ENCODE results near the gene C1orf52. TPM values are rescaled to one million over a fixed set of nuclear protein-coding genes. Genes with fewer than 3 reads are reported as not detected.

Gene C1orf52
- 13.0 TPM for total RNA-seq

GRCh38 chr1:85259118-85259911 lies at the start of gene C1orf52:
Gene C1orf52, minus strand, starts transcription at chr1:85259662. Its CDS starts 29 bp downstream, at chr1:85259633.
- no peaks in the 10 kb centered on the region for H3K9me3 ChIP-seq
- H3K27ac ChIP-seq: peak within 1 kb of the TSS; percentile 69
- H3K4me3 ChIP-seq: peak within 1 kb of the TSS; percentile 83 to 97
- TF ChIP-seq POLR2AphosphoS5 (IDR thresholded peaks at IDR 0.05; ENCODE audit: insufficient read depth in 1 of 2, low read depth in 1 of 2) (peak; percentile 88 to 93), POLR2A (IDR thresholded peaks at IDR 0.05) (peak in 1 of 2 donors; percentile 57), CTCF (IDR thresholded peaks at IDR 0.05) (peak; percentile 97 to 100 (median 98))
- peaks cover 0 to 19% of the 10 kb centered on the region in 2 donors for H3K36me3 ChIP-seq
- H3K27me3 ChIP-seq: no peaks in the 10 kb centered on the region
- DNase-seq (ENCODE audit: extremely low spot score in 2 of 2): no peak
- intact Hi-C loops (cut with DNase I): loop anchor here (10.0 kb wide), 1 partner anchor 755 kb away; the partner anchor contains the start of genes GNG5 and SPATA1
- H3K4me1 ChIP-seq: peaks cover 22% of the 10 kb centered on the region

DNA sequence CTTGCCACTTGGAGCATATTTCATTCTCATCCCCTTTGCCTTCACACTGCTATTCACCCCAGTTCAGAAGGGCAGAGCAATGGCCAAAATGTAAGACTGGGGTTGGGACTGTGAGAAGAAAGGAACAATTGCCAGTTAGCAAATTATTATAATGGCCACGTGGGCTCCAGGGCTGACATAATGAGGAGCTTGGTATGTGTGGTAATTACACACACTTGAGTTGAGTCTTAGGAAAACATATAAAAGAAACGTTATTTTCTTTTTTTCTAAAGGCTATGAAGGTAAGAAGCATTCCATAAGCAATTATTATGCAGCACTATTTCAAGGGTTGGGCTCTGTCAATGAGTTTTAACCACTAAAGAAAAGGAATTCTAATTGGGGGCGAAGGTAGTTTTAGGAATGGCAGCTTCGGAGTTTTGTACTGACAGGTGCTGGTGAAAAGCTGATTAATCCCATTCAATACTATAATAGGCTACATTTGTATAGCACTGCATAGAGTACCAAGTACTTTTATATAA lies 49.4 kb upstream of the C1orf52 start:
- H3K27me3 ChIP-seq: no peaks in the 10 kb centered on the region
- no peak overlapping the region for H3K4me3 ChIP-seq
- TF ChIP-seq POLR2A (IDR thresholded peaks at IDR 0.05) (no peak), POLR2AphosphoS5 (IDR thresholded peaks at IDR 0.05; ENCODE audit: insufficient read depth in 1 of 2, low read depth in 1 of 2) (no peak), CTCF (IDR thresholded peaks at IDR 0.05) (no peak)
- no peaks in the 10 kb centered on the region for H3K4me1 ChIP-seq
- H3K9me3 ChIP-seq: no peaks in the 10 kb centered on the region
- no peak overlapping the region for H3K27ac ChIP-seq
- intact Hi-C loops (cut with DNase I): loop anchor here (2.0 to 5.0 kb wide), 2 partner anchors 193 to 384 kb away; no protein-coding TSS in a partner anchor
- H3K36me3 ChIP-seq: no peaks in the 10 kb centered on the region
- DNase-seq (ENCODE audit: extremely low spot score in 2 of 2): no peak

DNA sequence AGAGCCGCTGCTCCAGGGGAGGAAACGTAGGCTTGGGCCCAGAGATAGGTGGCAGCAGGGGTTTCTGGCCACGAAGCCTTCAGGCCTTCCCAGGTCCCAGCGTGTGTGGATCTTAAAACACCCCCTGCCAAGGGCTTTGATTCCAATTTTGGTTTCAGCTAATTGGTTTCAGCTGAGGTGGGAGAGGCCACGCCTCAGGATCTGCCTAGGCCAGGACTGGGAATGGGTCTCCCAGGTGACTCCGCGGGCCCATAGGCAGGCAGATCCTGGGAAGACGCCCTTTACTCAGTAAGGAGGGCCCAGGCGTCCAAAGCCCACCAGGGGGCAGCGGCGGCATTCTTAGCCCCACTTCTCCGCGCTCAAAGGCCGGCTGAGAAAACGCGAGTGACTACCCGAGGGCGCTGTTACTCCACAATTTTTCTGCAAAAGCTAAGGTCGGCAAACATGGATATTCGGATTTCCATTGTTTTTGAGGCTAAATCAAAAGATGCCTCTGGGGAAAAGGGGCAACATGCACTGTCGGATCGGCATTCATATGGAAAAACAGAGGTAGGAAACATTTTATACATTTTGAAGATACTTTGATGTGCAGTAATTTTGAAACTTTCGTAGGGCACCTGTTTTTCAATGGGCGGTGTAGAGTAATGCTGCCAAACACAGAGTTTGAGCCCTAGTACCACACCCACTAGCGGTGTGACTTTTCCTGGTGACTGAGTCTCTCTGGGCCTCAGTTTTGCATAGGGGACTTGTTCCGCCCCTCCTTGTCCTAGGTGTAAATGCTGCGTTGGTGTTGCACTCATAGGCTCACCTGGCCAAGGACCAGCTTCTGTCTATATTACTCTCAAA lies 48.7 kb upstream of the C1orf52 start:
- H3K4me3 ChIP-seq: no peak overlapping the region
- TF ChIP-seq POLR2A (IDR thresholded peaks at IDR 0.05) (no peak), POLR2AphosphoS5 (IDR thresholded peaks at IDR 0.05; ENCODE audit: insufficient read depth in 1 of 2, low read depth in 1 of 2) (peak; percentile 24 to 60), CTCF (IDR thresholded peaks at IDR 0.05) (peak; percentile 80 to 97 (median 97))
- no peaks in the 10 kb centered on the region for H3K4me1 ChIP-seq
- H3K36me3 ChIP-seq: no peaks in the 10 kb centered on the region
- H3K27ac ChIP-seq: no peak overlapping the region
- DNase-seq (ENCODE audit: extremely low spot score in 2 of 2): no peak
- no peaks in the 10 kb centered on the region for H3K27me3 ChIP-seq
- intact Hi-C loops (cut with DNase I): loop anchor here (2.0 to 5.0 kb wide), 2 partner anchors 194 to 385 kb away; no protein-coding TSS in a partner anchor
- no peaks in the 10 kb centered on the region for H3K9me3 ChIP-seq

DNA sequence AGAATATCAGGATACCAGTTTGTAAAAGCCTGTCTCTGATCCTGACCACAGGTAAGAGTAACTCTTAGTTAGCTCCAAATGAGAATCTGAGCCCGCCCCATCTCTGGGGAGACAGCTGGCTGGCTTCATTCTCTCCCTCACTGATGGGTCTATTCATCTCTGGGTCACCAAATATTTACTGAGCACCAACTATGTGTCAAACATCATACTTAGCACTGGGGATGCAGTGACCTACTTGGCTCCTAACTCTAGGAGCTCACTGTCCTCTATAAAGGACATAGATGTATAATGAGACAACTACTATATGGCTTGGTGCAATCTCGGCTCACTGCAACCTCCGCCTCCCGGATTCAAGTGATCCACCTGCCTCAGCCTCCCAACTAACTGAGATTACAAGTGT lies 46.8 kb upstream of the C1orf52 start:
- Histone ChIP-seq H3K9me3 (no peaks in the 10 kb centered on the region), H3K4me3 (no peak overlapping the region), H3K27me3 (no peaks in the 10 kb centered on the region), H3K36me3 (no peaks in the 10 kb centered on the region), H3K27ac (no peak overlapping the region), H3K4me1 (no peaks in the 10 kb centered on the region)
- TF ChIP-seq CTCF (IDR thresholded peaks at IDR 0.05): no peak
- TF ChIP-seq POLR2A (IDR thresholded peaks at IDR 0.05): no peak
- TF ChIP-seq POLR2AphosphoS5 (IDR thresholded peaks at IDR 0.05; ENCODE audit: insufficient read depth in 1 of 2, low read depth in 1 of 2): no peak
- intact Hi-C loops (cut with DNase I): loop anchor here (5.0 kb wide), 1 partner anchor 196 kb away; no protein-coding TSS in a partner anchor
- DNase-seq (ENCODE audit: extremely low spot score in 2 of 2): peak in 1 of 2 donors; percentile 58
